ENCODE results near the gene VTCN1. TPM values are rescaled to one million over a fixed set of nuclear protein-coding genes. Genes with fewer than 3 reads are reported as not detected.

Gene VTCN1
- total RNA-seq, 1 experiment from 2014 or later, result not detected

GRCh38 chr1:117215733-117216462, 5.2 kb upstream of the VTCN1 start:
- no peak for ATAC-seq
- Mint-ChIP-seq H3K4me3 (no peak overlapping the region), H3K36me3 (peaks cover 32% of the 10 kb centered on the region), H3K27me3 (ENCODE audit: low read depth) (peaks cover 14% of the 10 kb centered on the region), H3K9me3 (peaks cover 47% of the 10 kb centered on the region), H3K4me1 (no peaks in the 10 kb centered on the region), H3K27ac (no peak overlapping the region)
- ChIA-PET POLR2A (no interaction called here), CTCF (no interaction called here)
- no peak for TF ChIP-seq IRF2 (CRISPR knock-in tag; IDR thresholded peaks at IDR 0.05; ENCODE audit: borderline replicate concordance, low read depth)
- TF ChIP-seq GABPB1 (CRISPR knock-in tag; IDR thresholded peaks at IDR 0.05), result no peak
- TF ChIP-seq GRHL2 (CRISPR knock-in tag; IDR thresholded peaks at IDR 0.05; ENCODE audit: insufficient replicate concordance, severe bottlenecking), result no peak
- no peak for TF ChIP-seq CREM (CRISPR knock-in tag; IDR thresholded peaks at IDR 0.05)
- no peak for TF ChIP-seq ZNF416 (CRISPR knock-in tag; IDR thresholded peaks at IDR 0.05)
- TF ChIP-seq ZNF512 (CRISPR knock-in tag; IDR thresholded peaks at IDR 0.05; ENCODE audit: borderline replicate concordance), result no peak
- no peak for TF ChIP-seq ZNF671 (CRISPR knock-in tag; IDR thresholded peaks at IDR 0.05)
- no peak for TF ChIP-seq JAZF1 (CRISPR knock-in tag; IDR thresholded peaks at IDR 0.05)
- no peak for DNase-seq (ENCODE audit: low spot score)

- ChIA-PET POLR2A (no interaction called here), CTCF (no interaction called here)
- H3K4me1 Mint-ChIP-seq, result no peaks in the 10 kb centered on the region
- no peak overlapping the region for H3K4me3 Mint-ChIP-seq
- no peak overlapping the region for H3K27ac Mint-ChIP-seq
- DNase-seq (ENCODE audit: low spot score) (no peak), ATAC-seq (no peak)
- H3K36me3 Mint-ChIP-seq, result peaks cover 30% of the 10 kb centered on the region
- peaks cover 39% of the 10 kb centered on the region for H3K9me3 Mint-ChIP-seq
- TF ChIP-seq, protein P1, sequence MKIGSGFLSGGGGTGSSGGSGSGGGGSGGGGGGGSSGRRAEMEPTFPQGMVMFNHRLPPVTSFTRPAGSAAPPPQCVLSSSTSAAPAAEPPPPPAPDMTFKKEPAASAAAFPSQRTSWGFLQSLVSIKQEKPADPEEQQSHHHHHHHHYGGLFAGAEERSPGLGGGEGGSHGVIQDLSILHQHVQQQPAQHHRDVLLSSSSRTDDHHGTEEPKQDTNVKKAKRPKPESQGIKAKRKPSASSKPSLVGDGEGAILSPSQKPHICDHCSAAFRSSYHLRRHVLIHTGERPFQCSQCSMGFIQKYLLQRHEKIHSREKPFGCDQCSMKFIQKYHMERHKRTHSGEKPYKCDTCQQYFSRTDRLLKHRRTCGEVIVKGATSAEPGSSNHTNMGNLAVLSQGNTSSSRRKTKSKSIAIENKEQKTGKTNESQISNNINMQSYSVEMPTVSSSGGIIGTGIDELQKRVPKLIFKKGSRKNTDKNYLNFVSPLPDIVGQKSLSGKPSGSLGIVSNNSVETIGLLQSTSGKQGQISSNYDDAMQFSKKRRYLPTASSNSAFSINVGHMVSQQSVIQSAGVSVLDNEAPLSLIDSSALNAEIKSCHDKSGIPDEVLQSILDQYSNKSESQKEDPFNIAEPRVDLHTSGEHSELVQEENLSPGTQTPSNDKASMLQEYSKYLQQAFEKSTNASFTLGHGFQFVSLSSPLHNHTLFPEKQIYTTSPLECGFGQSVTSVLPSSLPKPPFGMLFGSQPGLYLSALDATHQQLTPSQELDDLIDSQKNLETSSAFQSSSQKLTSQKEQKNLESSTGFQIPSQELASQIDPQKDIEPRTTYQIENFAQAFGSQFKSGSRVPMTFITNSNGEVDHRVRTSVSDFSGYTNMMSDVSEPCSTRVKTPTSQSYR (CRISPR knock-in tag; IDR thresholded peaks at IDR 0.05), result no peak
- TF ChIP-seq ZBTB43 (CRISPR knock-in tag; IDR thresholded peaks at IDR 0.05) (no peak), IRF2 (CRISPR knock-in tag; IDR thresholded peaks at IDR 0.05; ENCODE audit: borderline replicate concordance, low read depth) (no peak), ZNF396 (CRISPR knock-in tag; IDR thresholded peaks at IDR 0.05; ENCODE audit: borderline replicate concordance) (no peak), NFE2L1 (CRISPR knock-in tag; IDR thresholded peaks at IDR 0.05) (no peak), ARID4B (CRISPR knock-in tag; IDR thresholded peaks at IDR 0.05; ENCODE audit: borderline replicate concordance) (no peak), ZBTB21 (CRISPR knock-in tag; IDR thresholded peaks at IDR 0.05; ENCODE audit: borderline replicate concordance) (no peak)
- peaks cover 14% of the 10 kb centered on the region for H3K27me3 Mint-ChIP-seq (ENCODE audit: low read depth)
These were observed 4.3 kb upstream of the VTCN1 start for GRCh38 chr1:117215019-117215418.

All from WTC11 (cell line).